ENCODE results near the gene PRPF40B. TPM values are rescaled to one million over a fixed set of nuclear protein-coding genes. Genes with fewer than 3 reads are reported as not detected.

The PRPF40B gene
- polyA plus RNA-seq, 2 of the 4 experiments (the other 2 are of a cell fraction), result 15.0 to 17.0 TPM

GRCh38 chr12:49672301-49673217 lies 49.2 kb downstream of the PRPF40B start:
- no peaks in the 10 kb centered on the region for H3K4me1 ChIP-seq
- ATAC-seq, result no peak
- WGBS (ENCODE audit: missing lambda C conversion rate), result 58% methylated on average over 5 of the region's 5 CpGs
- H3K27ac ChIP-seq, result no peak overlapping the region
- no peak for FAIRE-seq
- ChIA-PET POLR2A (interaction anchor here (1.6 kb wide), 1 partner anchor 49 kb away, joined by 3 read pairs; the partner anchor contains the start of gene PRPF40B), CTCF (interaction anchor here (0.6 to 2.1 kb wide), 11 partner anchors 9 to 817 kb away, joined by 3 to 7 read pairs (median 3); partner anchors contain the start of gene TMBIM6)
- no peaks in the 10 kb centered on the region for H3K9me3 ChIP-seq
- DNase-seq (ENCODE audit: low read depth in 1 of 2, low spot score in 1 of 2), result no peak
- no peak overlapping the region for H3K4me2 ChIP-seq
- H3K4me3 ChIP-seq, result no peak overlapping the region
- TF ChIP-seq FOSB (CRISPR knock-in tag; IDR thresholded peaks at IDR 0.05), result no peak
- TF ChIP-seq RNF2 (IDR thresholded peaks at IDR 0.05; ENCODE audit: borderline replicate concordance, low read depth), result no peak
- TF ChIP-seq NFE2L2 (conservative IDR thresholded peaks at IDR 0.05; ENCODE audit: low read length), result no peak
- no peak for TF ChIP-seq RCOR1 (IDR thresholded peaks at IDR 0.05; ENCODE audit: low read depth, low read length)
- TF ChIP-seq FOSL2 (IDR thresholded peaks at IDR 0.05), result no peak
- TF ChIP-seq FOSL2 (CRISPR knock-in tag; IDR thresholded peaks at IDR 0.05), result no peak
- no peak for TF ChIP-seq HES2 (IDR thresholded peaks at IDR 0.05)

GRCh38 chr12:49673446-49674317 lies 50.3 kb downstream of the PRPF40B start:
- WGBS (ENCODE audit: missing lambda C conversion rate), result 81% methylated on average over 12 of the region's 13 CpGs
- H3K27ac ChIP-seq, result no peak overlapping the region
- no peak overlapping the region for H3K4me3 ChIP-seq
- DNase-seq (ENCODE audit: low read depth in 1 of 2, low spot score in 1 of 2), result no peak
- ChIA-PET POLR2A (interaction anchor here (1.6 kb wide), 1 partner anchor 50 kb away, joined by 3 read pairs; the partner anchor contains the start of gene PRPF40B), CTCF (interaction anchor here (0.7 to 2.1 kb wide), 11 partner anchors 8 to 377 kb away, joined by 3 to 7 read pairs (median 3); partner anchors contain the start of gene TMBIM6)
- no peak for TF ChIP-seq MAZ (IDR thresholded peaks at IDR 0.05; ENCODE audit: borderline replicate concordance, low read depth, low read length)
- no peak for TF ChIP-seq MAX (IDR thresholded peaks at IDR 0.05)
- TF ChIP-seq MAFK (IDR thresholded peaks at IDR 0.05; ENCODE audit: partially characterized antibody), result no peak
- no peak for TF ChIP-seq HEYL (CRISPR knock-in tag; IDR thresholded peaks at IDR 0.05)
- no peak for TF ChIP-seq TP53 (CRISPR knock-in tag; IDR thresholded peaks at IDR 0.05)
- no peak for TF ChIP-seq CBX2 (IDR thresholded peaks at IDR 0.05; ENCODE audit: borderline replicate concordance, low read depth)
- no peak for TF ChIP-seq FOXS1 (CRISPR knock-in tag; IDR thresholded peaks at IDR 0.05)
- TF ChIP-seq CTCF (IDR thresholded peaks at IDR 0.05), result no peak
- no peak for TF ChIP-seq NPAS2 (CRISPR knock-in tag; IDR thresholded peaks at IDR 0.05; ENCODE audit: borderline replicate concordance)
- TF ChIP-seq SMC3 (IDR thresholded peaks at IDR 0.05), result no peak
- TF ChIP-seq USF2 (IDR thresholded peaks at IDR 0.05), result no peak
- TF ChIP-seq RARB (CRISPR knock-in tag; IDR thresholded peaks at IDR 0.05), result no peak
- TF ChIP-seq SREBF2 (IDR thresholded peaks at IDR 0.05), result no peak
- no peak for TF ChIP-seq POLR2A (IDR thresholded peaks at IDR 0.05; ENCODE audit: low read length)
- no peak for TF ChIP-seq CEBPB (IDR thresholded peaks at IDR 0.05)
- TF ChIP-seq PHF8 (IDR thresholded peaks at IDR 0.05; ENCODE audit: borderline replicate concordance, low read depth), result no peak
- H3K4me1 ChIP-seq, result no peaks in the 10 kb centered on the region
- no peaks in the 10 kb centered on the region for H3K9me3 ChIP-seq
- H3K4me2 ChIP-seq, result no peak overlapping the region
- FAIRE-seq, result no peak
- peak; percentile 24 to 32; a peak in 2 of 6 replicates for ATAC-seq

All from A549 (cell line).